GM12878 (cell line): ENCODE measurements around the gene PRMT5. TPM values are rescaled to one million over a fixed set of nuclear protein-coding genes. Genes with fewer than 3 reads are reported as not detected.
A peak's percentile ranks its signal among the peaks of the same experiment; 100 is the strongest.

Experiments used
- ATAC-seq: fragments of 200-7000 bp; cut with Tn5 transposase; 3 replicates; pipeline ENCODE4 v1.9.1; 2020; ENCODE audit warnings: mild to moderate bottlenecking, moderate library complexity
- BruUV-seq: library from RNA; stranded (reverse); fragments of 400-500 nt; replicated peaks from 2 replicates; lab custom pipeline; 2021; lab: Mats Ljungman, UMichigan
- CTCF ChIA-PET: fragments of 300-600 bp; sonication (Branson Sonifier 250); formaldehyde crosslinking; extraction: SDS; loops from one replicate; lab custom pipeline; 2021; ENCODE audit warnings: inconsistent platforms; lab: Yijun Ruan, JAX
- POLR2A ChIA-PET: fragments of 350-600 bp; formaldehyde crosslinking; extraction: SDS; loops from one replicate; lab custom pipeline; 2021; ENCODE audit warnings: inconsistent platforms; lab: Charles Lee
- RAD21 ChIA-PET: fragments of 300-600 bp; sonication (Branson Sonifier 250); formaldehyde crosslinking; loops from one replicate; lab custom pipeline; 2023; ENCODE audit warnings: antibody characterized with exemption; ENCODE audit not compliant: unreplicated experiment; lab: Charles Lee
- SMC1A ChIA-PET: fragments of 300-600 bp; sonication (Branson Sonifier 250); formaldehyde crosslinking; loops from one replicate; lab custom pipeline; 2023; ENCODE audit not compliant: unreplicated experiment, uncharacterized antibody; lab: Charles Lee
- DNase-seq: peaks from one replicate; pipeline ENCODE4 v3.0.0-alpha.2; 2011; ENCODE audit warnings: low read depth, low spot score
- FAIRE-seq: peaks from 3 replicates; lab custom pipeline; 2011; peaks lifted over from hg19 to GRCh38; lab: Jason Lieb, UNC
- H2AFZ ChIP-seq: 2 replicates; pipeline ENCODE4 v1.6.0; 2011; ENCODE audit warnings: low read depth, low read length, control low read depth; ENCODE audit not compliant: control insufficient read depth
- H3K27ac ChIP-seq: 2 replicates; pipeline ENCODE4 v1.5.1; 2011; ENCODE audit warnings: control low read depth; ENCODE audit not compliant: control insufficient read depth, insufficient read depth
- H3K27me3 ChIP-seq, 2 experiments: replicated peaks in 1 of 2; 2 replicates each; pipeline versions ENCODE4 v1.6.0 to v1.6.1; 2011; ENCODE audit warnings: low read length in 1 of 2; ENCODE audit not compliant: control insufficient read depth in 2 of 2, insufficient read depth in 2 of 2
- H3K36me3 ChIP-seq, 2 experiments: 2 replicates each; pipeline ENCODE4 v1.5.1; 2011; ENCODE audit warnings: low read length in 1 of 2; ENCODE audit not compliant: control insufficient read depth in 2 of 2, insufficient read depth in 2 of 2
- H3K4me1 ChIP-seq: 2 replicates; pipeline ENCODE4 v1.6.1; 2011; ENCODE audit warnings: mild to moderate bottlenecking, low read length, moderate library complexity, mixed read lengths; ENCODE audit not compliant: control insufficient read depth, insufficient read depth
- H3K4me2 ChIP-seq: 2 replicates; pipeline ENCODE4 v1.6.0; 2011; ENCODE audit warnings: control low read depth; ENCODE audit not compliant: control insufficient read depth, insufficient read depth
- H3K4me3 ChIP-seq: fragments of 200-600 bp; sonication (generic); 2 replicates; pipeline ENCODE4 v1.5.1; 2016
- H3K79me2 ChIP-seq: 2 replicates; pipeline ENCODE4 v1.6.0; 2011; ENCODE audit warnings: low read length; ENCODE audit not compliant: control insufficient read depth, insufficient read depth
- H3K9ac ChIP-seq: 2 replicates; pipeline ENCODE4 v1.8.0; 2011; ENCODE audit warnings: low read length, control low read depth, mixed read lengths; ENCODE audit not compliant: control insufficient read depth, insufficient read depth
- H3K9me3 ChIP-seq: replicated peaks from 3 replicates; pipeline ENCODE4 v1.5.1; 2011; ENCODE audit warnings: mild to moderate bottlenecking, low read length; ENCODE audit not compliant: control insufficient read depth, insufficient read depth
- H4K20me1 ChIP-seq: 2 replicates; pipeline ENCODE4 v1.6.0; 2011; ENCODE audit not compliant: control insufficient read depth, insufficient read depth
- ASH2L ChIP-seq: fragments of 300-600, 200-600 bp; sonication (generic); IDR thresholded peaks from 2 replicates; pipeline ENCODE4 v1.6.1; 2017; ENCODE audit warnings: low read depth, mild to moderate bottlenecking, borderline replicate concordance
- IRF4 ChIP-seq: IDR thresholded peaks from 2 replicates; pipeline ENCODE4 v1.6.1; 2011; ENCODE audit warnings: low read depth, low read length
- NBN ChIP-seq: fragments of 450-650 bp; IDR thresholded peaks from 2 replicates; pipeline ENCODE4 v1.6.1; 2016
- SREBF1 ChIP-seq: IDR thresholded peaks from 2 replicates; pipeline ENCODE4 v1.6.1; 2012; ENCODE audit warnings: mild to moderate bottlenecking, low read length
- TCF12 ChIP-seq: IDR thresholded peaks from 2 replicates; pipeline ENCODE4 v1.6.1; 2011; ENCODE audit warnings: low read depth, mild to moderate bottlenecking, low read length
- in situ Hi-C: fragments of 300-500 bp; cut with MboI; formaldehyde crosslinking; loops from 9 replicates; pipeline ENCODE4 v1.14.3; 2018; ENCODE audit warnings: mixed read lengths
- intact Hi-C: fragments of 100-400 bp; cut with micrococcal nuclease; formaldehyde crosslinking; loops from one replicate; pipeline ENCODE4 v1.14.2; 2022; ENCODE audit not compliant: unreplicated experiment
- polyA plus RNA-seq, 11 experiments: library from polyadenylated mRNA; depleted of rRNA in 4 of 11; unstranded in 6 of 11; stranded (reverse) in 5 of 11; fragments of >200 nt; fragmentation: Nextera tagmentation in 4 of 11; fragmentation: Illumina TruSeq in 1 of 11; extraction: Ambion mirVana in 4 of 11; extraction: Trizol in 1 of 11; gene quantifications; 1 replicate in 1 of 11; 2 replicates in 10 of 11; pipeline versions ENCODE4 v1.2.1 to v1.2.3, GENCODE V29; 2011 to 2016; ENCODE audit warnings: inconsistent platforms in 2 of 11, missing spikeins in 2 of 11, low read depth in 1 of 11
- total RNA-seq, 4 experiments: library from RNA; depleted of rRNA in 3 of 4; stranded (reverse); fragments of >200 nt in 3 of 4; fragmentation: Illumina TruSeq in 1 of 4; extraction: Trizol in 1 of 4; gene quantifications; 2 replicates each; pipeline versions ENCODE4 v1.2.1 to v1.2.3, GENCODE V29; 2013 to 2021
- TF ChIP-seq, protein P1 (sequence below): fragments of 450-650 bp; IDR thresholded peaks from 2 replicates; pipeline ENCODE4 v1.6.1; 2018; ENCODE audit warnings: borderline replicate concordance, mild to moderate bottlenecking; ENCODE audit not compliant: partially characterized antibody
- TF ChIP-seq, protein P2 (sequence below): fragments of 450-650 bp; IDR thresholded peaks from 2 replicates; pipeline ENCODE4 v1.6.1; 2017; ENCODE audit warnings: antibody characterized with exemption, mild to moderate bottlenecking, moderate library complexity

Gene PRMT5
- total and polyA plus RNA-seq, 10 of the 15 experiments (the other 5 are each of a cell fraction or from before 2014, with no cell fraction given), result 54.3 to 221 (median 111) TPM

DNA sequence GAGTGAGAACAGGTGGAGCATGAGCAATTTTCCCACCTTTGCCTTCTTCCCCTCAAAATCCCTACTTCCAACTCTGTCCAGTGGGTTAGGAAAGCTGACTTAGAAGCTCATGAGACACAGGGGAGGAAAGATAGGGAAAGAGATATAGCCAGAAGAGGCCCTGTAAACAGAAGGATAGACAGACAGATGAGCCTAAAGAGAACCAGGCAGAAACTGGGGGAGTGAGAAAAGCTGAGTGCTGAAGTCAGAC lies 48.2 kb upstream of the PRMT5 start:
- H3K27me3 ChIP-seq, result peaks cover 1 to 13% of the 10 kb centered on the region in 2 experiments
- H3K4me3 ChIP-seq, result no peak overlapping the region
- FAIRE-seq (no peak), DNase-seq (no peak), ATAC-seq (no peak)
- intact Hi-C loops, result no loop called here
- SMC1A ChIA-PET, result interaction anchor here (1.0 to 4.2 kb wide), 9 partner anchors 9 to 117 kb away, joined by 3 to 34 read pairs (median 4); partner anchors contain the start of genes CDH24 and HAUS4
- no peaks in the 10 kb centered on the region for H3K79me2 ChIP-seq
- TF ChIP-seq SREBF1 (no peak), TCF12 (no peak), ASH2L (no peak), NBN (no peak), IRF4 (no peak)
- TF ChIP-seq, protein P1, sequence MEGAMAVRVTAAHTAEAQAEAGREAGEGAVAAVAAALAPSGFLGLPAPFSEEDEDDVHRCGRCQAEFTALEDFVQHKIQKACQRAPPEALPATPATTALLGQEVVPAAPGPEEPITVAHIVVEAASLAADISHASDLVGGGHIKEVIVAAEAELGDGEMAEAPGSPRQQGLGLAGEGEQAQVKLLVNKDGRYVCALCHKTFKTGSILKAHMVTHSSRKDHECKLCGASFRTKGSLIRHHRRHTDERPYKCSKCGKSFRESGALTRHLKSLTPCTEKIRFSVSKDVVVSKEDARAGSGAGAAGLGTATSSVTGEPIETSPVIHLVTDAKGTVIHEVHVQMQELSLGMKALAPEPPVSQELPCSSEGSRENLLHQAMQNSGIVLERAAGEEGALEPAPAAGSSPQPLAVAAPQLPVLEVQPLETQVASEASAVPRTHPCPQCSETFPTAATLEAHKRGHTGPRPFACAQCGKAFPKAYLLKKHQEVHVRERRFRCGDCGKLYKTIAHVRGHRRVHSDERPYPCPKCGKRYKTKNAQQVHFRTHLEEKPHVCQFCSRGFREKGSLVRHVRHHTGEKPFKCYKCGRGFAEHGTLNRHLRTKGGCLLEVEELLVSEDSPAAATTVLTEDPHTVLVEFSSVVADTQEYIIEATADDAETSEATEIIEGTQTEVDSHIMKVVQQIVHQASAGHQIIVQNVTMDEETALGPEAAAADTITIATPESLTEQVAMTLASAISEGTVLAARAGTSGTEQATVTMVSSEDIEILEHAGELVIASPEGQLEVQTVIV, result peak; percentile 46
- TF ChIP-seq, protein P2, sequence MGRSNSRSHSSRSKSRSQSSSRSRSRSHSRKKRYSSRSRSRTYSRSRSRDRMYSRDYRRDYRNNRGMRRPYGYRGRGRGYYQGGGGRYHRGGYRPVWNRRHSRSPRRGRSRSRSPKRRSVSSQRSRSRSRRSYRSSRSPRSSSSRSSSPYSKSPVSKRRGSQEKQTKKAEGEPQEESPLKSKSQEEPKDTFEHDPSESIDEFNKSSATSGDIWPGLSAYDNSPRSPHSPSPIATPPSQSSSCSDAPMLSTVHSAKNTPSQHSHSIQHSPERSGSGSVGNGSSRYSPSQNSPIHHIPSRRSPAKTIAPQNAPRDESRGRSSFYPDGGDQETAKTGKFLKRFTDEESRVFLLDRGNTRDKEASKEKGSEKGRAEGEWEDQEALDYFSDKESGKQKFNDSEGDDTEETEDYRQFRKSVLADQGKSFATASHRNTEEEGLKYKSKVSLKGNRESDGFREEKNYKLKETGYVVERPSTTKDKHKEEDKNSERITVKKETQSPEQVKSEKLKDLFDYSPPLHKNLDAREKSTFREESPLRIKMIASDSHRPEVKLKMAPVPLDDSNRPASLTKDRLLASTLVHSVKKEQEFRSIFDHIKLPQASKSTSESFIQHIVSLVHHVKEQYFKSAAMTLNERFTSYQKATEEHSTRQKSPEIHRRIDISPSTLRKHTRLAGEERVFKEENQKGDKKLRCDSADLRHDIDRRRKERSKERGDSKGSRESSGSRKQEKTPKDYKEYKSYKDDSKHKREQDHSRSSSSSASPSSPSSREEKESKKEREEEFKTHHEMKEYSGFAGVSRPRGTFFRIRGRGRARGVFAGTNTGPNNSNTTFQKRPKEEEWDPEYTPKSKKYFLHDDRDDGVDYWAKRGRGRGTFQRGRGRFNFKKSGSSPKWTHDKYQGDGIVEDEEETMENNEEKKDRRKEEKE, result no peak
- H2AFZ ChIP-seq, result no peak overlapping the region
- in situ Hi-C loops, result no loop called here
- H3K4me1 ChIP-seq, result no peaks in the 10 kb centered on the region; the same call in 1 of the 2 replicates
- no TSS peak for BruUV-seq
- H3K4me2 ChIP-seq, result no peak overlapping the region
- H3K36me3 ChIP-seq, result no peaks in the 10 kb centered on the region
- CTCF ChIA-PET, result interaction anchor here (0.9 to 13.2 kb wide), 17 partner anchors 8 to 407 kb away, joined by 3 to 370 read pairs (median 8); partner anchors contain the start of genes ACIN1, AJUBA, CDH24 and HAUS4
- no peaks in the 10 kb centered on the region for H4K20me1 ChIP-seq
- RAD21 ChIA-PET, result interaction anchor here (0.8 to 8.8 kb wide), 11 partner anchors 9 to 211 kb away, joined by 3 to 110 read pairs (median 5); partner anchors contain the start of genes CDH24, HAUS4, OXA1L and PRMT5
- POLR2A ChIA-PET, result interaction anchor here (0.7 to 1.5 kb wide), 7 partner anchors 9 to 106 kb away, joined by 3 to 7 read pairs (median 3); partner anchors contain the start of gene HAUS4
- no peak overlapping the region for H3K27ac ChIP-seq
- no peak overlapping the region for H3K9ac ChIP-seq
- H3K9me3 ChIP-seq, result no peaks in the 10 kb centered on the region
